Karpas-422 (cell line): ENCODE data around the gene EEFSEC. TPM values are rescaled to one million over a fixed set of nuclear protein-coding genes. Genes with fewer than 3 reads are reported as not detected.

Experiments used
- DNase-seq: peaks from one replicate; pipeline ENCODE4 v3.0.0-alpha.2; 2015
- H2AFZ ChIP-seq: fragments of 200-600 bp; sonication (generic); 2 replicates; pipeline ENCODE4 v1.6.1; 2014; ENCODE audit warnings: antibody characterized with exemption, low read length, mixed read lengths
- H3K27ac ChIP-seq: fragments of 200-600 bp; sonication (generic); 2 replicates; pipeline ENCODE4 v1.5.1; 2014; ENCODE audit warnings: mild to moderate bottlenecking, low read length, moderate library complexity
- H3K27me3 ChIP-seq: fragments of 200-600 bp; sonication (generic); 2 replicates; pipeline ENCODE4 v1.6.1; 2014; ENCODE audit warnings: low read length, mixed read lengths
- H3K36me3 ChIP-seq: fragments of 200-600 bp; sonication (generic); 2 replicates; pipeline ENCODE4 v1.6.1; 2014; ENCODE audit warnings: low read length, mixed read lengths; ENCODE audit not compliant: insufficient read depth
- H3K4me1 ChIP-seq: fragments of 200-600 bp; sonication (generic); 2 replicates; pipeline ENCODE4 v1.6.1; 2014; ENCODE audit warnings: mild to moderate bottlenecking, low read length, mixed read lengths
- H3K4me2 ChIP-seq: fragments of 200-600 bp; sonication (generic); 2 replicates; pipeline ENCODE4 v1.6.1; 2014; ENCODE audit warnings: low read length, low read depth, mild to moderate bottlenecking; ENCODE audit not compliant: poor library complexity, severe bottlenecking
- H3K4me3 ChIP-seq: fragments of 200-600 bp; sonication (generic); 2 replicates; pipeline ENCODE4 v1.5.1; 2014; ENCODE audit warnings: mild to moderate bottlenecking, antibody characterized with exemption, low read length, mixed read lengths
- H3K79me2 ChIP-seq: fragments of 200-600 bp; sonication (generic); 2 replicates; pipeline ENCODE4 v1.6.1; 2014; ENCODE audit warnings: mild to moderate bottlenecking, low read length, mixed read lengths
- H3K9ac ChIP-seq: fragments of 200-600 bp; sonication (generic); 2 replicates; pipeline ENCODE4 v1.6.0; 2014; ENCODE audit warnings: low read length
- H3K9me2 ChIP-seq: fragments of 200-600 bp; sonication (generic), shearing (Covaris generic); replicated peaks from 2 replicates; pipeline ENCODE4 v1.6.0; 2014; ENCODE audit warnings: mild to moderate bottlenecking, low read length, moderate library complexity; ENCODE audit not compliant: insufficient read depth
- H3K9me3 ChIP-seq: fragments of 300-700, 200-600 bp; sonication (generic); 2 replicates; pipeline ENCODE4 v1.6.1; 2014; ENCODE audit warnings: low read length, mixed read lengths
- H4K20me1 ChIP-seq: fragments of 200-600 bp; sonication (generic); 2 replicates; pipeline ENCODE4 v1.6.1; 2014; ENCODE audit warnings: mild to moderate bottlenecking, antibody characterized with exemption, low read length, low read depth; ENCODE audit not compliant: insufficient read depth
- total RNA-seq: library from RNA; depleted of rRNA; stranded (reverse); fragments of >200 nt; shearing (Covaris generic); gene quantifications from 2 replicates; pipeline ENCODE4 v1.2.3, GENCODE V29; 2014; ENCODE audit warnings: low replicate concordance

EEFSEC gene
- total RNA-seq, 1 experiment from 2014 or later = 10.1 TPM

DNA sequence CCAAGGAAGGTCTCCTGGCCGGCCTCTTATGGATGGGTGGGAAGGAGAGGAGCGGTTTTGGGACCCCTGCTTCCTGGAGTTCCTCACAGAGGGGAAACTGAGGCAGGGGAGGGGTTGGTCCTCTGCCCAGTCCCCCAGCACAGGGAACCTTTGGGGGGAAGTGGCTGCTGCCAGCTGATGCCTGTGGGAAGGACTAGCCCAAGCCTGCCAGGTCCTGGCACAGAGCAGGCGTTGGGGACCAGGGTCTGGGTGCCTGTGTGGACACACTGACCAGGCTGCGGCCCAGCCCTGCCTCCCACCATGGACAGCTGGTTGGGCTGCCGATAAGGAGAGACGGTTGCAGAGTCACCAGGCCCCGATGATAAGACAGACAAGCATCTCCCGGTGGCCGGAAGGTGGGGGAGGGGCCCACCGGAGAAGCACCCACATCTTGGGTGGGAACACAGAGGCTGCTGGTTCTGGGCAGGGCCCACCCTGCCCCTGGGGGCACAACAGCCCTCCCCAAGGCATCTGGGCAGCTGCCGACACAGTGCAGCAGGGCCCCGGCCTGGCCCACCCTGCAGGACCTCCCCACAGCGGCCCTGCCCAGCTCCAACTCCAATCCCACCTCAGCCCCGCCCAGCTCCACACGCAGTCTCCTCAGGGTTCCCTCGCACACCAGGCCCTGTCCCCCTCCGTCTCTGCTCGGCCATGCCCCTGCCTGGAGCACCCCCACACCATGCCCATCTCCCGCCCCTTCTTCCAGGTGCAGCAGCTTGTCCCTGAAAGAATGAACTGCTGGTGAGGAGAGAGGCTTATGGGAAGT is 262.7 kb downstream of the EEFSEC start:
- Histone ChIP-seq H3K4me1 (no peaks in the 10 kb centered on the region), H3K27me3 (no peaks in the 10 kb centered on the region), H2AFZ (no peak overlapping the region), H3K4me3 (no peak overlapping the region), H4K20me1 (0 out of 2 replicates have a peak, but pooled peaks cover 4% of the 10 kb centered on the region), H3K27ac (no peak overlapping the region), H3K4me2 (no peak overlapping the region), H3K9me3 (no peaks in the 10 kb centered on the region), H3K9me2 (no peaks in the 10 kb centered on the region), H3K36me3 (no peaks in the 10 kb centered on the region), H3K9ac (no peak overlapping the region), H3K79me2 (no peaks in the 10 kb centered on the region)
- no peak for DNase-seq

DNA sequence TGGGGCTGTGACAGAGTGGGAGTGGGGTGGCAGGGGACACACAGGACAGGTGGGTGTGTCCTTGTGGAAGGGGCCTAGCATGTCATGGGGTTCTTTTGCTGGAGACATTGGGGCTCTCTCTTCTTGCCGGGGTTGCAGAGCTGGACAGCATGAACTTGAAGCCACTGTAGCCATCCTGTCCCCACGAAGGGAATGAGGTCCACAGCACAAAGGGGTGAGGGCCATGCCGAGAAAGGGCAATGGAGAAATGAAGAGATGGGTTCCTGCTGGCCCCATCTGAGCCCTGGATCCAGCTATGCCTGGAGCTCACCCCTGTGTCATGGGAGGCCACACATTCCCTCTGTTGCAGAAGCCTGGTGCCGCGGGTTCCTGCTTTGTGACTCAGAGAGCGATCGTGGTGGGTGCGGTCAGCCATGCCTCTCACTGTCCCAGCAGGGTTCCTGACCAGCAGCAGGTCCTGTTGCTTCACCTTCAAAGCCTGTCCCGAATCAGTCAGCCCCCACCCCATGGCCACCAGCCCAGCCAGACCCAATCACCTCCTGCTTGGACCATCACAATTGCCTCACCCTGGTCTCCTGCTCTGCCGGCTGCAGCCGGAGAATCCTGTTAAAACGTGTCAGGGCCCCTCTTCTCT is 263.4 kb downstream of the EEFSEC start:
- Histone ChIP-seq H3K9me3 (no peaks in the 10 kb centered on the region), H3K79me2 (no peaks in the 10 kb centered on the region), H3K36me3 (no peaks in the 10 kb centered on the region), H3K9me2 (no peaks in the 10 kb centered on the region), H4K20me1 (0 out of 2 replicates have a peak, but pooled peaks cover 4% of the 10 kb centered on the region), H3K27me3 (no peaks in the 10 kb centered on the region), H3K4me3 (no peak overlapping the region), H3K9ac (no peak overlapping the region), H3K4me1 (no peaks in the 10 kb centered on the region), H3K27ac (no peak overlapping the region), H3K4me2 (no peak overlapping the region), H2AFZ (no peak overlapping the region)
- DNase-seq = no peak

DNA sequence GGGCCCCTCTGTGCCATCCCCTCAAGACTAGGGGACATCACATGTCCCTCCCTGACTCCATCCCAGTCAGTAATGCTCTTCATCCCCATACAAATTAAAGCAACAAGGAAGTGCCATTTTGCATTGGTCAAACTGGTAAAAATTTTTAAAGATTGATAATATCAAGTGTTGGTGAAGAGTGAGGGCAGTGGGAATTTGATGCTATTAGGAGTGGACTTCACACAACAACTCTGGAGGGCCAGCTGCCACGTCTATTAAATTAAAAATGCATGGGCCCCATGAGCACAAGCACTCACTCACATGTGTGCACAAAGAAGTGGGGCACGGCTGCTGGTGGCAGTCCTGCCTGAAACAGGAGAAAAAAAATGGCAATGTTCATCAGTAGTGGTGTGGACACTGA is 265.6 kb downstream of the EEFSEC start:
- Histone ChIP-seq H3K4me3 (no peak overlapping the region), H3K9ac (no peak overlapping the region), H3K4me1 (no peaks in the 10 kb centered on the region), H4K20me1 (0 out of 2 replicates have a peak, but pooled peaks cover 4% of the 10 kb centered on the region), H3K79me2 (no peaks in the 10 kb centered on the region), H3K36me3 (no peaks in the 10 kb centered on the region), H3K4me2 (no peak overlapping the region), H3K27ac (no peak overlapping the region), H3K27me3 (no peaks in the 10 kb centered on the region), H3K9me3 (no peaks in the 10 kb centered on the region), H3K9me2 (no peaks in the 10 kb centered on the region), H2AFZ (no peak overlapping the region)
- no peak for DNase-seq

DNA sequence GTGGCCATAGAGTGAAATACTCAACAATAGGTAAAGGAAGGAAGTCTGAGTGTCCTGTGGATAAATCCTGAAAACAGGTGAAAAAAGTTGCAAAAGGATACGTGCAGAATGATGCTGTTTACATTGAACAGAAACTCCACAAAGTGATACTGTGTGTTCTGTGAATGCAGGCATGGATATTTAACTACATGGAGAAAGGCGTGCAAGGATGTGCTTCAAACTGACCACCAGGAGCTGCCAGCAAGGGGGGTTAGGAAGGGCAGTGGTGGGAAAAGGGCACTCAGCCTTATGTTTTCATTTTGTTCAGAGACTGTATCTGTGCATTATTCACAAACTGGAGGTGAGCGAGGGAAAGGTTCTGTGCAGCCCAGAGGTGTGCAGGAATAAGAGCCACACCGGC is 266.0 kb downstream of the EEFSEC start:
- H3K79me2 ChIP-seq = no peaks in the 10 kb centered on the region
- no peak overlapping the region for H2AFZ ChIP-seq
- no peak for DNase-seq
- H3K4me1 ChIP-seq = no peaks in the 10 kb centered on the region
- H3K4me3 ChIP-seq = no peak overlapping the region
- no peaks in the 10 kb centered on the region for H3K27me3 ChIP-seq
- H3K4me2 ChIP-seq = no peak overlapping the region
- H3K9me2 ChIP-seq = no peaks in the 10 kb centered on the region
- no peaks in the 10 kb centered on the region for H3K9me3 ChIP-seq
- H3K27ac ChIP-seq = no peak overlapping the region
- H3K9ac ChIP-seq = no peak overlapping the region
- no peaks in the 10 kb centered on the region for H3K36me3 ChIP-seq
- 0 out of 2 replicates have a peak, but pooled peaks cover 4% of the 10 kb centered on the region for H4K20me1 ChIP-seq

DNA sequence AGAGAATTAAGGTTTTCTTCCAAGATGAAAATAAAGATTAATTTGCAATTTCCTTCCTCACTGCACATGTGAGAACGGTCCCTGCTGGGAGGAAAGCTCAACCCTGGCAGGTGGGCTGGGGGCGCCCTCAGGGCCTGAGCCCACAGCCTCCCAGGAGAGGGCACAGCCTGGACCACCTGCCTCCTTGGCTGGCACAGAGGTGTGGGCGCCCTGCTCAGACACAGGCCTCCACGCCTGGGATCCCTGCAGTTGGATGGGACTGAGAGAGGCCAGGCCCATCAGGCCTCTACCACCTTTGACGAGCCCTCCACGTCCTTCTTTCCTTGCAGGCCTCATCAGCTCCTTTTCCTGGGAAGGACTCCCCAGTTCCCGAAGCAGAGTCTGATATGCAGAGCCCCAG is 267.0 kb downstream of the EEFSEC start:
- Histone ChIP-seq H3K4me2 (no peak overlapping the region), H3K36me3 (no peaks in the 10 kb centered on the region), H2AFZ (no peak overlapping the region), H3K9me2 (no peaks in the 10 kb centered on the region), H3K4me1 (no peaks in the 10 kb centered on the region), H4K20me1 (0 out of 2 replicates have a peak, but pooled peaks cover 4% of the 10 kb centered on the region), H3K79me2 (no peaks in the 10 kb centered on the region), H3K27ac (no peak overlapping the region), H3K9ac (no peak overlapping the region), H3K4me3 (no peak overlapping the region), H3K27me3 (no peaks in the 10 kb centered on the region), H3K9me3 (no peaks in the 10 kb centered on the region)
- DNase-seq = no peak

DNA sequence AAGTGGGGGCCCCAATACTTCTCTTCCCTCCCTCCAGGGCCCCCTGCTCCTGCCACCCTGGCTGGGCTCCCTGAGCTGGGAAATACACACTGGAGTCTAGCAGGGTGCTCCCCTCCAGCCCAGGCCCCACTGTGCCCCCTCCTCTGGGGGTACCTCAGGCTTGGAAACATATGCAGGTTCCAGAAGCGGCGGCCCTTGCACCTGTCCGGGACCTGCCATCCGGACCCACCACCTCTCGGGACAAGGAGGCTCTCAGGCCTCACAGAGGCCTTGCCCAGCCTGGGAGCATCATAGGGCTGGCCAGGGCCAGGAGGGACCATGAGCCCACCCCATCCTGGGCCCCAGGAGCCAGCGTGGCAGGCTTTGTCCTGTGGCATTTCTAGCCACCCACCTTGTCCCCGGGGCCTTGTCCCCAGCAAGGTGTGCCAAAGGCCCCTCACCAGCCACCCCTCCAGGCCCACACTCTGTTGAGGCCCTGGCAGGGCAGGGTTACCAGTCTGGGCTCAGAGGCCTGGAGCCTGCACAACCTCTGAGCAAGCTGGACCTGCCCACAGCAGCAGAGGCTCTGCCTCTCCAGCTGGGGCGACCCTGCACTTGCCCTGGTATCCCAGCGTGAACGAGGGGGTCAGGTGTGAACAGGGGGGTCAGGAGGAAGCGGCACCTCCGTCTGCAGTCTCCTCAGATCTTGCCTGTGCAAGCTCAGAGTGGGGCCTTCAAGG is 267.6 kb downstream of the EEFSEC start:
- Histone ChIP-seq H3K27me3 (no peaks in the 10 kb centered on the region), H3K4me1 (no peaks in the 10 kb centered on the region), H3K27ac (no peak overlapping the region), H3K9ac (no peak overlapping the region), H3K4me2 (no peak overlapping the region), H2AFZ (no peak overlapping the region), H3K36me3 (no peaks in the 10 kb centered on the region), H3K4me3 (no peak overlapping the region), H3K9me2 (no peaks in the 10 kb centered on the region), H4K20me1 (0 out of 2 replicates have a peak, but pooled peaks cover 1% of the 10 kb centered on the region), H3K9me3 (no peaks in the 10 kb centered on the region), H3K79me2 (no peaks in the 10 kb centered on the region)
- DNase-seq = no peak

DNA sequence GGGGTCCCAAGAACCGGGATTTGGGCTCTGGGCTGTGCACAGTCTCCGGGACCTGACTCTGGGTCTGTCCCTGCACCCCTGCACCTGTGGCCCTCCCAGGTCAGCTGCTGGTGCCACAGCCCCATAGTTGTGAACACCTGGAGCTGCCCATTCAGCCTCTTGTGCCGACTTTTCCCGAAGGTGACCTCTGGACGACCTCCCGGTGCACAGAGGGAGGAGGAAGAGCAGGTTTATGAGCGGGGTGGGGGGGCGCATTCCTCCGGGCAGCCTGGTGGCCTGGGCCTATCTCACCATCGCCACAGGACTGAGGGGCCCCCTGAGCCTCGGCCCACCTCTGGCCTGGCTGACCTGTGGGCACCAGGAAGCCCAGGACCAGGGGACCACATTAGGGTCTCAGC is 268.2 kb downstream of the EEFSEC start:
- Histone ChIP-seq H3K4me3 (no peak overlapping the region), H2AFZ (no peak overlapping the region), H4K20me1 (no peaks in the 10 kb centered on the region), H3K27me3 (no peaks in the 10 kb centered on the region), H3K36me3 (no peaks in the 10 kb centered on the region), H3K79me2 (no peaks in the 10 kb centered on the region), H3K4me1 (0 out of 2 replicates have a peak, but pooled peaks cover under 1% of the 10 kb centered on the region), H3K9me3 (no peaks in the 10 kb centered on the region), H3K27ac (no peak overlapping the region), H3K9me2 (no peaks in the 10 kb centered on the region), H3K9ac (no peak overlapping the region), H3K4me2 (no peak overlapping the region)
- DNase-seq = no peak

DNA sequence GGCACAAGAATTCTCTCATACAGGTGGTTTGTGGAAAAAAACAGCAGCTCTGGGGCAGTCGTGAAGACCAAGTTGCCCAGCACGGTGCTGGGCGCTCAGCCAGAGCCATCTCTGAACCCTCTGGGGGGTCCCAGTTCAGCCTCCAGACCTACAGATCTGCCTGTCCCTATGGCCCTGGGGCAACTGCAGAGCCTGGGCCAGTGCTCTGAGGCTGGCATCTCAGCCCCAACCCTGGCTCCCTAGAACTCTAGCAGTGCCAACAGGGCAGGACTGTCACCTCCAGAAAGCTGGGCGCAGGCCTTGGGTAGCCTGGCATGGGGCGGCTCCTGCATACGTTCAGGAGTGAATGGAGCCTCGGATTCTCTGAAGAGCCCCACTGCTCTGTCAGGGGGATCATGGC is 268.7 kb downstream of the EEFSEC start:
- Histone ChIP-seq H3K27me3 (no peaks in the 10 kb centered on the region), H3K27ac (no peak overlapping the region), H3K4me1 (0 out of 2 replicates have a peak, but pooled peaks cover 3% of the 10 kb centered on the region), H3K4me2 (no peak overlapping the region), H3K9me2 (no peaks in the 10 kb centered on the region), H2AFZ (no peak overlapping the region), H4K20me1 (no peaks in the 10 kb centered on the region), H3K36me3 (no peaks in the 10 kb centered on the region), H3K9ac (no peak overlapping the region), H3K9me3 (no peaks in the 10 kb centered on the region), H3K79me2 (no peaks in the 10 kb centered on the region), H3K4me3 (no peak overlapping the region)
- DNase-seq = no peak
